Stimulated activated CD4-positive, alpha-beta T cell treated with anti-CD3 and anti-CD28 coated beads, Interleukin-2, amount 100 ng/mL, for 48 hours (primary cell): Measurements from ENCODE around the gene LMO7.

Source experiments
- DNase-seq, 2 donors: peaks; one replicate each; pipeline ENCODE4 v3.0.0-alpha.2; 2020

LMO7 gene

GRCh38 chr13:75860935-75861334 is 224.8 kb downstream of the LMO7 start:
- DNase-seq = no peak

GRCh38 chr13:75861786-75862185 is 225.7 kb downstream of the LMO7 start:
- DNase-seq = no peak

- no peak for DNase-seq
Observed at GRCh38 chr13:75864718-75865117, 228.6 kb downstream of the LMO7 start.

- DNase-seq = no peak
Observed at GRCh38 chr13:75867379-75868117, 231.4 kb downstream of the LMO7 start.

GRCh38 chr13:75869981-75870380 is 233.9 kb downstream of the LMO7 start:
- no peak for DNase-seq

GRCh38 chr13:75870397-75870903 is 234.3 kb downstream of the LMO7 start:
- no peak for DNase-seq

GRCh38 chr13:75871059-75871458 is 234.9 kb downstream of the LMO7 start:
- no peak for DNase-seq

DNA sequence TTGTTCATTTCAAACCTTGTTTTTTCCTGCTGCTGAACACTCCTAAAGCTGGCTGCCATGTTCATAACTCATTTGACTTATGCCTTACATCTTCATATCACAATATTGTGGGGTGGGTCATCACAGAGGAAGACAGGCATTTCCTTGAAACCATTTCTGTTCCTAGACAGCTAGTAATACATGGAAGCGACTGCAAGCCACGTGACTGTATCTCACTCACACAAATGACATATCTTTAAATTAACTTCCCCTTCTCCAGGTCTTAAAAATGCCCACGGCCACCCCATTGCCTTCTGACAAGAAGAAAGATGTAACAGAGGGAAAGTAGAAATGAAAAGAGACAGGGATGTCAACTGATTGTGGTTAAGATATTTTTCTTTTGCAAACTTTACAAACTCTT is 236.8 kb downstream of the LMO7 start:
- no peak for DNase-seq

- DNase-seq = no peak
Observed at GRCh38 chr13:75873494-75873893, 237.4 kb downstream of the LMO7 start.

DNA sequence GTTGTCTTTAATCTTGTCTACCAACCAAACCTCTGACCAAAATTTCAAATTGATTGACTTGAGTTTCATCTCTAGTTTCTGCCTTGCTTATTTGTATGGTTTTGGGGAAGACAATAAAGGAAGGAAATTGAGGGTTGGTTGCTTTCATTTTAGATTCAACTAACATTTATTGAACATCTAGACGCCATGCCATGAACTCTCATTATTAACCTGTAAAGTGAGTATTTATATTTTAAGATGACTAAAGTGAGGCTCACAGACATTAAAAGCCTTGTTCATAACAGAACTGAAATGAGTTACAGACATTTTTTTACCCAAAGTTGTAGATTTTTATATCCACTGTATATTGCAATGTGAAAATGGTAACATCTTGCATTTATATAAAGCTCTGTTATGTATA is 239.3 kb downstream of the LMO7 start:
- no peak for DNase-seq

GRCh38 chr13:75876142-75877050 is 240.3 kb downstream of the LMO7 start:
- peak; percentile 23 to 38 for DNase-seq

GRCh38 chr13:75877071-75877470 is 240.9 kb downstream of the LMO7 start:
- no peak for DNase-seq

GRCh38 chr13:75879656-75880055 is 243.5 kb downstream of the LMO7 start:
- DNase-seq = no peak

GRCh38 chr13:75881109-75881775 is 245.1 kb downstream of the LMO7 start:
- no peak for DNase-seq

- DNase-seq = no peak
Observed at GRCh38 chr13:75882261-75882660, 246.1 kb downstream of the LMO7 start.

DNA sequence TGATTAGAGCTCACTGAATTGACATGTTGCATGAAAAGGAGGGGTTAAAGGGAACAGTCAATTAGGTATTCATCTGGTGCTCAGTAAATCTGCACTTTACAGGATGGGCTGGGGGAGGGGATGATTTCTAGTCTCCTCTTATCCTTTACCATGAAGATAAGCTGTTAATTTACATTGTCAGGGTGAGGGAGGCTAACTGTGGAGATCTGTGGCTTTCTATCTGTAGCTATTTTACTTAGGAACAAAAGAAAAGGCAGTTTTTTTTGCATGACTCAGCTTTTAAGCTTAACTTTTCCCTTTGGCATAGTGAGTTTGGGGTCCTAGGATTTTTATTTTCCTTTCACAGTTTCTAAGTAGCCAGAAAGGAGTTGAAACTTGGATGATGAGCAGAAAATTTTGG is 253.3 kb downstream of the LMO7 start:
- DNase-seq = no peak

- DNase-seq = no peak
Observed at GRCh38 chr13:75895168-75895567, 259.0 kb downstream of the LMO7 start.

GRCh38 chr13:75896271-75896670 is 260.1 kb downstream of the LMO7 start:
- DNase-seq = no peak

- no peak for DNase-seq
Observed at GRCh38 chr13:75897386-75897785, 261.3 kb downstream of the LMO7 start.

DNA sequence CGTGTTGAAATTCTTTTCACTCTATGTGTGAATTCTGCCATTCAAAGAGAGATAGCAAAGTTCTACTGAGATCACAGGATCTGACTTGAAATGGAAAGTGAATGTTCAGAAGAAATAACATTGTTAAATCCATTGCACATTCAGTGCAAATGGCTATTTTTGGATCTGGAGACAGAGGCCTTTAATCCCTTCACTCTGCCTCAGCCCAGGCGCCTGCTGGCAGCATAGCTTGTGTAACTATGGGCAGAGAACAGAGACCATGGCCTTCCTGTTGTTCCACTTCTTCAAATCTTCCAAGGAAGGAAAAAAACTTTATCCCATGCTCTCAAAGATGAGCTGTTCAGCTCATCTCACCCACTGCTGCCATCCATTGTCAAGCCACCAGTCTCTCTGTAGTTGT is 265.4 kb downstream of the LMO7 start:
- DNase-seq = no peak

DNA sequence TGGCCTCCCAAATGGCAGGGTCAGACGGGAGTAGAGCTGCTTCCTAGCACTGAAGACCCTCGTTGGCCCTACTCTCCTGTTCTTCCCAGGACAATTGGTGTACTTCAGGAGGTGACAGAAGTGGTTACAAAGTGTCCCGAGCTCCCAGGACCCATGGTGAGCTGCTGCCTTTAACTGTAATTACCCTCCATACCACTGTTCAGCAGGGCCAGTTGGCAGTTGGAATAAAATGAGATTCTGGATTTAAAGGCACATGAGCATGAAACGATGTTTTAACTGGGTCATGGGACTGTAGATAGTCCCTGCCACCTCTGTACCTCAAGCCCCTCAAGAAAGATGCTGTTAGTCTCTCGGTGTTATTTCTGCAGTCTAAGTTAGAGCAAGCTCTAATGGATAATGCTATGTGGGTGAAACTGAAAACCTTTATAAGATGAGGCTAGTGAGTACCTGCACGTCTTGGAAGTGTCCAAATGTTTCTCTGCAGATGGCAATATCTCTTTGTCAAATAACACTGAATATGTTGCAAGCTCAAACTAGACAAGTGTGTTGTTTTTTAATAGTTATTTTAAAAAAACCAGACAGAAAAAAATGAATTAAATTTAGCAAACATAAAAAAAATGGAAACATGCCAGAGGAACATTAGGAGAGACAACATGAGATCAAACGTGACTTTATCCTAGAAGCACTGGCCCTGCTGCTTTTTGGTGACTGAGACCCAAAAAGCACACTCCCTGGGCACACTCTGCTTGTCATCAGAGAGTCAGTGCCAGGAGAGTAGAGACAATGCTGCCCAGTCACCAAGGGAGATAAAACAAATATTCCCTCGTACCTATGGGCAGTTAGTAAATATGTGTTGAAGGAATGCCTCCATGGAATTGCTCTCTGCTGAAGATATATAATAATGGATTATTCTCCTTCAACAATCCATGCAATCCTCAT is 266.3 kb downstream of the LMO7 start:
- no peak for DNase-seq

DNA sequence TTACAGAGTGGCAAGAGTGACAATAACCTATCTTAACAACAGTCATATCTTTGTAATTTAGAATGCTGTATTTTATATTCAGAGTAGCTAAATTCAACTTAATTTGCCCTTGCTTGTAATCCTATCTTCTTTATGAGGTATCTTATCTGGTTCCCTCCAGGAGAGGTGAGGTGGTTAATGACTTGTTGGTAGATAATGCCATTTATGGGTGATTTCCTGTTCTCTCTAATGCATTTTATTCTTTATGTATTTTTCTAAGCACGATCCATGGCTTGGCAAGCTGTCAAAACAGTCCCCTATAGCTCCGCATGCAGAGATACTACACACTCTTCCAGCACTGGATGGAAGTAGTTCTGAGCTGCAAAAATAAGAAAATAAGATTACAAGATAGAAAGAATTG is 267.9 kb downstream of the LMO7 start:
- DNase-seq = no peak
